Activated CD8-positive, alpha-beta memory T cell treated with anti-CD3 and anti-CD28 coated beads for 36 hours (primary cell): ENCODE data around the gene DAGLB. TPM values are rescaled to one million over a fixed set of nuclear protein-coding genes. Genes with fewer than 3 reads are reported as not detected.
"Not testable (repeated sequence)": the region's sequence is repeated elsewhere in the genome, so short reads cannot be mapped to it uniquely, and the experiment has no call there.

Experiments used
- CTCF ChIA-PET: fragments of 350-600 bp; sonication (Branson Sonifier 250); formaldehyde crosslinking; loops from one replicate; lab custom pipeline; 2021; ENCODE audit warnings: antibody characterized with exemption; lab: Charles Lee
- POLR2A ChIA-PET: fragments of 350-600 bp; sonication (Branson Sonifier 250); formaldehyde crosslinking; loops from one replicate; lab custom pipeline; 2021; ENCODE audit warnings: antibody characterized with exemption; lab: Charles Lee
- total RNA-seq, 2 experiments: library from RNA; stranded (reverse); gene quantifications; one replicate each; pipeline ENCODE4 v1.2.3, GENCODE V29; 2021

The DAGLB gene
- total RNA-seq, 2 experiments from 2014 or later, result 17.0 to 17.3 TPM

DNA sequence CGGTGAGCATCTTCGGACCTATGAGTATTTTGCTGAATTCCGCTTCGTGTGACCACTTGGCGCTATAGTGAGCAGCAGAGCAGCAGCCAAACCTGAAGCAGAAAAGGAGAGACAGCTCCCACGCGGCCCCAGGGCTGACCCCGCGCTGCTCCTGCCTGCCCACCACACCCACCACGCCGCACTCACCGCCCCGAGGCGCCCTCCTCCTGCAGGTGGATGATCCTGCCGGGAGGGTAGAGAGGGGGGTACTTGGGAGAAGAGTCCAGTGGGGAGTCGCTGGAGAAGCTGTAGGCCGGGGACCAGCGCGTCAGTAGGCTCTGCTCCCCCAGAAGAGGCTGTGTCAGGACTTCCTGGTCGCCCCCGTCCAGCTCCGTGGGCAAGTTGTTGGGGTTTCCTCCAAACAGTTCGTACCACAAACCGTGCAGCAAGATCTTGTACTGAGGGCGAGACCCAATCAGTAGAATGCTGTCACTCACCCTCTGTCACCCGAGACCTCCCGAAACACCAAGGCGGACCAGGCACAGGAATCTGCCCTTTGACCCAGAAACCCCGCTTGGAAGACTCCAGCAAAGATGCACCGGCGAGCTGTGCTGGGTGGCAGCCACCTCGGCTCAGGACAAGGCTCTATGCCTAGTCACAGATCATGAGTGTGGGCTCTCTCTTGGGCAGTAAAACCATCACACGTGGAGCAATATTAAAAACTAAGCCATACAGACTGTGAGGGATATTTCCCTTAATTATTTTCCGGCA, 37.6 kb downstream of the DAGLB start:
- POLR2A ChIA-PET, result interaction anchor here (0.7 kb wide), 1 partner anchor 25 kb away, joined by 8 read pairs; no protein-coding TSS in a partner anchor
- CTCF ChIA-PET, result no interaction called here

DNA sequence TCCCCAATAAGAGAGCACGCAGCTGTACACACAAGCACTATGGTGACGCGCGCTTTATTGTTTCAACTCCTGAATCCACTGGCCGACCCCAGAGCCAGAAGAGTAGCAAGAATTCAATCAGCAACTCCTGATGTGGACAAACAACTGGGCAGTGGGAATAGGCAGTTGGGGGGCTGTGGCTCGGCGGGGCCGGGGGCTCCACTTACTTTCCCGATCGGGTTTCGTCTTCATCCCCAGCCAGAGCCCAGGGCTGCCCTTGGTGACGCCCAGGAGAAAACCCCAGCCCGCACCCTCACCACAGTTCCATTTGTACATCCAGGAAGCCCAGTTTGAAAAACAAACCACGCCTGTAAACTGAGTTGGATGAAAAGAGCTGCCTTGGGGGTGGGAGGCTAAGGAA, 38.7 kb downstream of the DAGLB start:
- ChIA-PET CTCF (no interaction called here), POLR2A (no interaction called here)

DNA sequence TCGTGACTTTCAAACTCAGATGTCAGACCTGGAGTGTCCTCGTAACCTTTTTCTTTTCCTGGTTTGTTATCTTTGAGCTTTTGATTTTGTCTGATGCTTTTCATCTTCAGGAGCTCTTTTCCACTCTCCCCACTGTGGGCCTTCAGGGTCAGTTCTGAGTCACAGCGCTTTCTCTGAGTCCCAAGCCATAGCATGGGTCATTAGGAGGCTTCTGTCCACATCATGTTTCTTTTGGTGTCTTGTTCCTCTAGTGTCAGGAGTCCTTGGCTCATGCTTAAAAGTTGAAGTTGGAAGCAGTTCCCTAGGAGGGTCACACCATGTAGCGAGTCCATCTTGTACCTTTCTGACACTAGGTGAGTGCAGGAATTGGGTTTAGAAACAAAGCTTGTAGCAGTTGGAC, 40.3 kb downstream of the DAGLB start:
- ChIA-PET CTCF (no interaction called here), POLR2A (no interaction called here)

DNA sequence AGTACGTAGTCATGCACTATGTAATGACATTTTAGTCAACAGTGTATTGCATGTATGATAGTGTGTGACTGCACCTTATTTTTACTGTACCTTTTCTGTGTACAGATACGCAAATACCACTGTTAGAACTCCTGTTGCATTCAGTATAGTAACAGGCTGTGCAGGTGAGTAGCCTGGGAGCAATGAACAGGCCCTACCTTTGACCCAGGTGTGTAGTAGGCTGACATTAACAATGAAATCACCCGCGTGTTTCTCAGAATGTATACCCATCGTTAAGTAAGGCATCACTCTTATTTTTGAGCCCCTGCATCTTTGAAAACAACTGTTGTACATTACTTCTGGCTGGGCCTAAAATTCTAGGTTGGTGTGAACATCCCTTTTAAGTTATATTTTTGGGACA, 41.6 kb downstream of the DAGLB start:
- CTCF ChIA-PET, result interaction anchor here (0.7 kb wide), 1 partner anchor 16 kb away, joined by 3 read pairs; no protein-coding TSS in a partner anchor
- POLR2A ChIA-PET, result no interaction called here

DNA sequence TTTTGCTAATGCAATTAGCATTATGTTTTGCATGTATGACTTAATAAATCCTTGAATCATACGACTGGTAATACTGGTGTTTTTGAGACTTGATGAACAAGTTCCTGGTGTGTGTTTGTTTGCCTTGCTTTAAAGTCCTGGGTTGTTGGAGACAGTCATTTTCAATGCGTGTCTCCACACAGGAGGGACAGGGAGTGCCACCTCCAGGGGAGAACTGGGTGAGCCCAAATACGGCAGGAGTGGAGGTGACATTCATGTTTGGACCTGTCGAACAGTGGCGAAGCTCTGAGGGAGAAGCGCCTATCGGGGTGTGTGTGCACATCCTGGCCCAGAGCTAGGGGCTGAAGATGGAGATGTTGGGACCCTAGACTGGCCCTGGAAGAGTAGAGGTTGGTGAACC, 43.8 kb downstream of the DAGLB start:
- ChIA-PET CTCF (no interaction called here), POLR2A (no interaction called here)

DNA sequence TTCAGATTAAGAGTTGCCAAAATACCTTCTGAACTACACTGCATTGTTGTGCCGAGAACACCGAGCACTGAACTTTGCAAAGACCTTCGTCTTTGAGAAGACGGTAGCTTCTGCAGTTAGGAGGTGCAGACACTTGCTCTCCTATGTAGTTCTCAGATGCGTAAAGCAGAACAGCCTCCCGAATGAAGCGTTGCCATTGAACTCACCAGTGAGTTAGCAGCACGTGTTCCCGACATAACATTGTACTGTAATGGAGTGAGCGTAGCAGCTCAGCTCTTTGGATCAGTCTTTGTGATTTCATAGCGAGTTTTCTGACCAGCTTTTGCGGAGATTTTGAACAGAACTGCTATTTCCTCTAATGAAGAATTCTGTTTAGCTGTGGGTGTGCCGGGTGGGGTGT, 45.0 kb downstream of the DAGLB start:
- POLR2A ChIA-PET, result no interaction called here

DNA sequence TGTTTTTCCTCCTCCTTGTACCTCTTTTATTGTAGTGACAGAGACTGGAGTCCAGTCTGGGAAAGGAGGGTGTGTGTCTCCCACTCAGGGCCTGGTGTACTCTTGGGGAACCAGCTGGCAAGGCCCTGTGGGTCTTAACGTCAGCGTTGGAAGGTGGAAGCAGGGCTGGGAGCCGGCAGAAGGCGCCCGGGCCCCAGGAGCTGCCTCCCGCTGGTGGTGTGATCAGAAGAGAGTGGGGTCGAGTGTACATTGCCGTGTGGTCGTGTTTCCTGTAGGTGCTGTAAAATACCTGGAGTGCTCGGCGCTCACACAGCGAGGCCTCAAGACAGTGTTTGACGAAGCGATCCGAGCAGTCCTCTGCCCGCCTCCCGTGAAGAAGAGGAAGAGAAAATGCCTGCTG, 45.7 kb downstream of the DAGLB start:
- CTCF ChIA-PET, result no interaction called here
- POLR2A ChIA-PET, result no interaction called here

More for the DNA sequence above, 45.0 kb downstream of the DAGLB start:
- CTCF ChIA-PET, result no interaction called here

DNA sequence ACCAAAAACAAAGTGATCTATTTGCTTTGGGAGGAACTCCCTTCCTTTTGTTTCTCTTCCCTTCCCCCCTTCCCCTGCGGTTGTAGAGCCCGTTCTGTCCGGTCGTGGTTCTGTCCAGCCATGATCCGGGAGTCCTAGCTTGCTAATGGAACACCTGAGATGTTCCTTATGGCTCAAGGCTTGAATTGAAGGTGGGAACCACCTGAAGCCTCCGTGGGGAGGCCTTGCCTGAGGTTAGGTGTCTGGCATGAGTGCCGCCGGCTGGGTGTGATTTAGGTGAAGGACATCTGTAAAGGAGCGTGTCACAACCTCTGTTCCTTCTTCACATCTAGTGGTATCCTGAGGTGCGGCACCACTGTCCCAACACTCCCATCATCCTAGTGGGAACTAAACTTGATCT, 46.2 kb downstream of the DAGLB start:
- ChIA-PET CTCF (no interaction called here), POLR2A (no interaction called here)

DNA sequence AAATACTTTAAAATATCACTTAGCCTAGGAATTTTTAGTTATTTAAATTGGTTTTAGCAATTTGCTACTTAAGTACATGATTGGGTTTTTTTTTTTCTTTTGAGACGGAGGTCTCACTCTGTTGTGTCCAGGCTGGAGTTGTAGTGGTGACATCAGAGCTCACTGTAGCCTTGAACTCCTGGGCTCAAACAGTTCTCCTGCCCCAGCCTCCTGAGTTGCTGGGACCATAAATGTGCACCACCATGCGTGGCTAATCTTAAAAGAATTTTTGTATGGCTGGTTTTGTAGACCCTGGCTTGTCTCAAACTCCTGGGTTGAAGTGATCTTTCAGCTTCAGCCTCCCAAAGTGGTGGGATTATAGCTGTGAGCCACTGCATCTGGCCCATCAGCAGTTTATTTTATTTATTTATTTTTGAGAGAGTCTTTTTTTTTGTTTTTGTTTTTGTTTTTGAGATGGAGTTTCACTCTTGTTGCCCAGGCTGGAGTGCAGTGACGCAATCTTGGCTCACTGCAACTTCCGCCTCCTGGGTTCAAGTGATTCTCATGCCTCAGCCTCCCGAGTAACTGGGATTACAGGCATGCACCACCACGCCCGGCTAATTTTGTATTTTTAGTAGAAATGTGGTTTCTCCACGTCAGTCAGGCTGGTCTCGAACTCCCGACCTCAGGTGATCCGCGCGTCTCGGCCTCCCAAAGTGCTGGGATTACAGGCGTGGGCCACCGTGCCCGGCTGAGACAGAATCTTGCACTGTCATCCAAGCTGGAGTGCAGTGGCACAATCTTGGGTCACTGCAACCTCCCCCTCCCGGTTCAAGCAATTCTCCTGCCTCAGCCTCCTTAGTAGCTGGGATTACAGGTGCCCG, 47.3 kb downstream of the DAGLB start:
- POLR2A ChIA-PET, CTCF ChIA-PET: not testable (repeated sequence)

DNA sequence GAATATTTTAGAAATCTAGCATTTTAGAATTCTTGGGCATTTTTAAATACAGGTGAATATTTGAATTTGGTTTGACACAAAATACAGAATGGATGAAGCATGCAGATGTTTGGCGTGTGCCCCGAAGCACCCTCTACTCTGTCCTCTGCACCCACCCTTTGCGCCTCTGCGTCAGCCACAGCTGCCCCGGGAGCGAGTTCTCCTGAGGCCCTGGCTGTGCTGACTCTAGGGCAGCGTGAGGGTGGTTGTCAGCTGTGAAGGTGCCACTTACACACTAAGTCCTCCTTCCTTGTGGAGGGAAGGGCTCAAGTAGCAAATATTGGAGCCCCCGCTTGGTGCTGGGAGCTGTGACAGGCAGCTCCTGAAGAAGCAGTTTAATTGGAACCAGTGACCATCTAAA, 48.4 kb downstream of the DAGLB start:
- ChIA-PET POLR2A (interaction anchor here (0.6 kb wide), 1 partner anchor 113 kb away, joined by 7 read pairs; no protein-coding TSS in a partner anchor), CTCF (no interaction called here)

DNA sequence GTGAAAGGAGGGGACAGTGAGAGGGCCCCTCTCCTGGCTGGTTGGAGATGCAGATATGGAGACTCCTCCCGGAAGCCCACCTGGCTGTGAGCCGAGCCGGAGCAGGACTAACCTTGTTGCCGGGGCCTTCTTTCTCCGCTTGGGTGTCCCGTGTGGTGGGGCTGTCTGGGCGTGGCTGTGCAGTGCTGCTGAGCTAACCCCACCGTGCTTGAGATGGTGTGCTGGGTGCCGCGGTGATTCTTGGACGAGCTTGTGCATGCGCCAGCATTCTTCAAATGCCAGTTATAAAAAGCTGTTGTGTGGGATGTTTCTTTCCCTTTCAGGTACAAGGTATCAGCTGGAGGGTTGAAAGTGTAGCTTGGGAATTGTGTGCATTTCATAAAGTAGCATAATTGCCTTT, 48.8 kb downstream of the DAGLB start:
- ChIA-PET POLR2A (no interaction called here), CTCF (no interaction called here)

DNA sequence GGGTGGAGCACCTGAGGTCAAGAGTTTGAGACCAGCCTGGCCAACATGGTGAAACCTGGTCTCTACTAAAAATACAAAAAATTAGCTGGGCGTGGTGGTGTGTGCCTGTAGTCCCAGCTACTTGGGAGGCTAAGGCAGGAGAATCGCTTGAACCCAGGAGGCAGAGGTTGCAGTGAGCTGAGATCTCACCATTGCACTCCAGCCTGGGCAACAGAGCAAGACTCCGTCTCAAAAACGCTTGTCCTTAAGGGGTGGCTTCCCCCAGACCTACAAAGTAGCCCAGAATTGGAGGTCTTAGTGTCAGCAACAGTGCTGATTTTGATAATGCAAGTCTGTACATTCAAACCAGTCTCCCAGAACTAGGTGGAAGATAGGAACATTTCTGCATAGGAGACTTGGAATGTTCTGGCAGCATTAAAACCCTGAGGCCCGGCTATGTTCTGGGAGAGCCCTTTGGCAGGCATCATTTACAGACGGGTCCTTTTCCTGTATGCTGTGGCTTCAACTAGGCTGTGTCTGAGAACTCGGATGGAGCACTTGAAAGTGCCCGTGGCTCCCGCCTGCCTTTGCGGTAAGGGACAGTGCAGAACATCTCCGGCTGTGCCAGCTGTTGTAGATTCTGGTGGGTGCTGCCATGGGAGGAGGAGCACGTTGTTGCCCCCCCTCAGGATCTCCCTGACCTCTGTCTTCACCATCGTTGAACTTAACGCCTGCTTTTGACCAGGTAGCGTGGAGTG, 49.8 kb downstream of the DAGLB start:
- POLR2A ChIA-PET, CTCF ChIA-PET: not testable (repeated sequence)

DNA sequence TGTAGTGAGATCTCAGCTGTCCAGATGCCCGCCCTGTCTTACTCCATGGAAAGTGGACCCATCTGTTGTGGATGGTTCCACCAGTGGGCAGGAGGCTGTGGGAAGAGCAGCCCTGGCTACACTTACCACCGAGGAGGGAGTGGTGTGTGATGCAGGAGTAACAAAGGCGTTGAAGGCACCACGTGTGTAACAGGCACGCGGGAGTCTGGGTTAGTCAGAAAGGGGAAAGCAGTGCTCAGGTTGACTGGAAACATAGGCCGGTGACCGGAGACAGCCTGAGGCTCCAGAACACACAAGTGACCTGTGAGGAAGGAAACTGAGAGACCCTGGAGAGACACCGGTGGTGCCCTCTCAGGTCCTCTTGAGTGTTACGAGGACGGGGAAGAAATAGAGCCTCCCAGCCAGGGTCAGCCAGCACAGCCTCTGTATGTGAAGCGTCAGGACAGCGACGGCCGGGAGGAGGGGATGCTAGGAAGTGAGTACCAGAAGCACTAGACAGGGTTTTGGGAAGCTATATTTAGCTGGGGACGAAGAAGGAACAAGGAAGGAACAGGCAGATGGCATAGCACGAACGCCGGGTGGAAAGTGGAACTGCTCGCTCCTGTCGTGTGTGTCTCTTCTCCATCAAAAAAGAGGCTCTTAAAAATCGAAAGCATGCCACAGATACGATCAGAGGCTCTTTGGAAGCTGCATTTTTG, 51.7 kb downstream of the DAGLB start:
- ChIA-PET CTCF (no interaction called here), POLR2A (interaction anchor here (0.5 kb wide), 1 partner anchor 9 kb away, joined by 5 read pairs; no protein-coding TSS in a partner anchor)

DNA sequence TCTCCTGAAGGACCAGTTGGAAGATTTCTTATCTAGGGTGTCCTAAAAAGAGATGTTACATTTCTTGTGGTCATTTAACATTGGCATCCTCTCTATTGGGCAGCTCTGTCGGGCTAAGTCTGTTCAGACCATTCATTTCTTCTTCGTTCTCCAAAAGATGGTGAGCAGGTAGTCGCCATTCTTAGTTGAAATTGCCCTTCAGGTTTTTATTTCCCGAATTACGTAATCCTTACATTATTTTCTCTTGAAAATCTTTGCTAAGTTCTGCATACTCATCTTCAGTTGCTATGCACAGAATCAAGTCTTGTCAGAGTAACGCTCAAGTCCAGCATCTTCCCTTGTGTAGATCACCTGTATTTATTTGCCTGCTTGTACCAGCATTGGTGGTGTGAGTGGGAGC, 53.6 kb downstream of the DAGLB start:
- CTCF ChIA-PET, result interaction anchor here (0.5 kb wide), 1 partner anchor 242 kb away, joined by 7 read pairs; no protein-coding TSS in a partner anchor
- POLR2A ChIA-PET, result interaction anchor here (0.6 kb wide), 1 partner anchor 126 kb away, joined by 3 read pairs; no protein-coding TSS in a partner anchor

DNA sequence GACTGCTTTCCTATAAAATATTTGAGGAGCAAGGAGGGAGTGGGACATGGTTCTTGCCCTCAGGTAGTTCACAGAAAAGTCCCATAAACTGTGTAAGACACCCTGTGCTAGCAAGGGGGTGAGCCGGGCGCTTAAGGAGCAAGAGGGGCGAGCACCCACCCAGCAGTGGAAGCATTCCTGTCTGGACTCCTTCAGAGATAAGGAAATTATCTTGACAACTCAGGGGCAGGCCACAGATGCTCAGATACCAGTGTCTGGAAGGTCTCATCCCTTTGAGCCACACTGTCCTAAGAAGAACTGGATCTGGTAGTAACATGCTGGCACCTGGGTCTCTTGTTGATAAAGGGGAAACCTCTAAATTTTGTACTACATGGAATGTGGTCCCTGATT, 54.1 kb downstream of the DAGLB start:
- CTCF ChIA-PET, result interaction anchor here (0.5 kb wide), 1 partner anchor 242 kb away, joined by 7 read pairs; no protein-coding TSS in a partner anchor
- POLR2A ChIA-PET, result interaction anchor here (0.6 kb wide), 1 partner anchor 126 kb away, joined by 3 read pairs; no protein-coding TSS in a partner anchor

DNA sequence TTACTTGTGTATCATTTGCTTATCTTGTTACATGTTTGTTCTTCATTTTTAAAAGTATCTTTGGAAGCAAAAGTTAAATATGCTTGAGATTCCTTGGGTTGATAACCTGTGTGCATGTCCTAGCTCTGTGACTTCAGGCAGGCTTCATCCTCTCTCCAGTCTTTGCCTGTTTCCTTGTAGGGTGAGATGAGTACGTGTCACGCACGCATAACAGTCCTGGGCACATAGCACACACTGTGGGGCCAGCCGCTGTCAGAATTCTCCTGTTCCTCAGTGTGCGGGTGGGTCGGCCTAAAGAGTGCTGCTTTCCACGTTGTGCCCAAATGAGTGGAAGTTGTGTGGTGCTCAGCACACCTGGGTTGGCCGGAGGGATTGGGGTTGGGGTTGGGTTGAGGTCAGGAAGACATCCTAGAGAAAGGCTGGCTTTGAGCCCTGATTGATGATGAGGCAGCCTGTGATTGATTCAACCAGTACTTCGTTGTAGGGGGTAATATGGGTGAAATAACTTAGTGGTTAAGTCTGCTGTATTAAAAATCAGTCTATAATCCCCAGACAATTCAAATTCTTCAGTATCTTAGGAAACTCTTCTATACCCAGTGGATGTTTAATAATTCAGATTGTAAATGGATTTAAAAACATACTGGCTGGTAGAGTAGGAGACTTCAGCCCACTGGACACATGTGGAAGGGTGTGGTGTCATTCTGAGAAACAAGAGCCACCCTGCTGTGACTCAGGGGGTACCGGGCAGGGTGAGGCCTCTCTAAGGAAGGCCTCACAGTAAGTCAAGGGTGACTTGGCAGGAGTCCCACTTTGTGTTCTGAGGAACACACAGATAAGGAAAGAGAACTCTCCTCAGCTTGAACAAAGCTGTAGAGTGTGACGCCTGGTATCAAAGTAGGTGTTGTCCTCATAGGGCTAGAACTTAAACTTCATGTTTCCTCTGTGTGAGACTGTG, 54.8 kb downstream of the DAGLB start:
- POLR2A ChIA-PET, result interaction anchor here (0.6 kb wide), 1 partner anchor 125 kb away, joined by 3 read pairs; no protein-coding TSS in a partner anchor

DNA sequence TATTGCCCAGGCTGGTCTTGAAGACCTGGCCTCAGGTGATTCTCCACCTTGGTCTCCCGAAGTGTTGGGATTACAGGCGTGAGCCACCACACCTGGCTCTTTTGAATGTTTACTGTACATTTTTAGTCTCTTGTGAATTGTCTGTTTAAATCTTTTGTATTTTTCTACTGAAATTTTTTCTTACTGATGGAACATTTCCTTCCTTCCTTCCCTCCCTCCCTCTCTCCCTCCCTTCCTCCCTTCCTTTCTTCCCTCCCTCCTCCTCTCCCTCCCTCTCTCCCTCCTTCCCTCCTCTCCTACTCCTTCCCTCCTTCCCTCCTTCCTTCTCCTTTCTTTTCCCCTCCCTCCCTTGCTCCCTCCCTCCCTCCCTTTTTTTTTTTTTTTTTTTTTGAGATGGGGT, 58.0 kb downstream of the DAGLB start:
- CTCF ChIA-PET, result no interaction called here

More for the DNA sequence above, 54.8 kb downstream of the DAGLB start:
- CTCF ChIA-PET, result interaction anchor here (0.5 kb wide), 1 partner anchor 241 kb away, joined by 7 read pairs; no protein-coding TSS in a partner anchor

More for the DNA sequence above, 58.0 kb downstream of the DAGLB start:
- POLR2A ChIA-PET, result no interaction called here
